HCEC 1CT (cell line): Measurements from ENCODE around the gene TFF3.
"Not testable (repeated sequence)": the region's sequence is repeated elsewhere in the genome, so short reads cannot be mapped to it uniquely, and the experiment has no call there.

Source experiments
- DNase-seq: peaks from one replicate; pipeline ENCODE4 v3.0.0-alpha.2; 2017

The TFF3 gene

GRCh38 chr21:42303443-42303842 is 11.8 kb downstream of the TFF3 start:
- DNase-seq = no peak

- no peak for DNase-seq
These were observed 12.4 kb downstream of the TFF3 start for GRCh38 chr21:42302794-42303193.

GRCh38 chr21:42302076-42302650 is 13.0 kb downstream of the TFF3 start:
- no peak for DNase-seq

- DNase-seq = no peak
These were observed 13.7 kb downstream of the TFF3 start for GRCh38 chr21:42301371-42302075.

- no peak for DNase-seq
These were observed 14.3 kb downstream of the TFF3 start for GRCh38 chr21:42300956-42301355.

- DNase-seq = no peak
These were observed 15.1 kb downstream of the TFF3 start for GRCh38 chr21:42300045-42300583.

GRCh38 chr21:42299324-42300044 is 15.7 kb downstream of the TFF3 start:
- DNase-seq = no peak

GRCh38 chr21:42298657-42299056 is 16.6 kb downstream of the TFF3 start:
- no peak for DNase-seq

- no peak for DNase-seq
These were observed 17.0 kb downstream of the TFF3 start for GRCh38 chr21:42298237-42298636.

- DNase-seq = no peak
These were observed 17.8 kb downstream of the TFF3 start for GRCh38 chr21:42297377-42297776.

- no peak for DNase-seq
These were observed 18.7 kb downstream of the TFF3 start for GRCh38 chr21:42296501-42296900.

- DNase-seq = no peak
These were observed 19.4 kb downstream of the TFF3 start for GRCh38 chr21:42295845-42296244.

GRCh38 chr21:42294273-42294880 is 20.8 kb downstream of the TFF3 start:
- DNase-seq = no peak

GRCh38 chr21:42293649-42294272 is 21.4 kb downstream of the TFF3 start:
- DNase-seq = no peak

GRCh38 chr21:42292563-42293142 is 22.6 kb downstream of the TFF3 start:
- DNase-seq = not testable (repeated sequence)

GRCh38 chr21:42291751-42292562 is 23.3 kb downstream of the TFF3 start:
- DNase-seq = no peak

GRCh38 chr21:42291003-42291750 is 24.0 kb downstream of the TFF3 start:
- DNase-seq = no peak

GRCh38 chr21:42290505-42290904 is 24.7 kb downstream of the TFF3 start:
- DNase-seq = no peak

- DNase-seq = no peak
These were observed 25.3 kb downstream of the TFF3 start for GRCh38 chr21:42289926-42290325.

GRCh38 chr21:42288962-42289361 is 26.2 kb downstream of the TFF3 start:
- DNase-seq = no peak
